HG02840 (cell line): Measurements from ENCODE around the gene KRTAP10-1.

Source experiments
- ATAC-seq: cut with Tn5 transposase; IDR thresholded peaks from one replicate; pipeline ENCODE4 v1.9.1; 2021; ENCODE audit warnings: mild to moderate bottlenecking, moderate library complexity, moderate number of reproducible peaks; ENCODE audit not compliant: unreplicated experiment, low FRiP score

KRTAP10-1 gene

GRCh38 chr21:44530221-44530902, 9.6 kb downstream of the KRTAP10-1 start:
- ATAC-seq, result no peak

- no peak for ATAC-seq
Measured at GRCh38 chr21:44529503-44530125, 10.4 kb downstream of the KRTAP10-1 start.

- no peak for ATAC-seq
Measured at GRCh38 chr21:44529011-44529421, 11.0 kb downstream of the KRTAP10-1 start.

GRCh38 chr21:44528634-44528995, 11.4 kb downstream of the KRTAP10-1 start:
- ATAC-seq, result no peak

GRCh38 chr21:44527983-44528633, 11.9 kb downstream of the KRTAP10-1 start:
- ATAC-seq, result no peak

- no peak for ATAC-seq
Measured at GRCh38 chr21:44527156-44527982, 12.6 kb downstream of the KRTAP10-1 start.

- no peak for ATAC-seq
Measured at GRCh38 chr21:44526096-44526997, 13.6 kb downstream of the KRTAP10-1 start.

- ATAC-seq, result no peak
Measured at GRCh38 chr21:44525391-44526095, 14.5 kb downstream of the KRTAP10-1 start.

GRCh38 chr21:44524414-44525371, 15.3 kb downstream of the KRTAP10-1 start:
- no peak for ATAC-seq

- ATAC-seq, result no peak
Measured at GRCh38 chr21:44523567-44524413, 16.2 kb downstream of the KRTAP10-1 start.

GRCh38 chr21:44522753-44523204, 17.2 kb downstream of the KRTAP10-1 start:
- ATAC-seq, result no peak

- no peak for ATAC-seq
Measured at GRCh38 chr21:44521928-44522752, 17.9 kb downstream of the KRTAP10-1 start.

- ATAC-seq, result no peak
Measured at GRCh38 chr21:44521301-44521927, 18.6 kb downstream of the KRTAP10-1 start.

GRCh38 chr21:44520326-44521300, 19.4 kb downstream of the KRTAP10-1 start:
- ATAC-seq, result no peak
